Measurements from ENCODE around the gene IFI27L2. TPM values are rescaled to one million over a fixed set of nuclear protein-coding genes. Genes with fewer than 3 reads are reported as not detected.

IFI27L2 gene
- total and polyA plus RNA-seq, 2 of the 8 experiments (the other 6 are each of a cell fraction or from before 2014, with no cell fraction given): 14.0 to 69.6 TPM

DNA sequence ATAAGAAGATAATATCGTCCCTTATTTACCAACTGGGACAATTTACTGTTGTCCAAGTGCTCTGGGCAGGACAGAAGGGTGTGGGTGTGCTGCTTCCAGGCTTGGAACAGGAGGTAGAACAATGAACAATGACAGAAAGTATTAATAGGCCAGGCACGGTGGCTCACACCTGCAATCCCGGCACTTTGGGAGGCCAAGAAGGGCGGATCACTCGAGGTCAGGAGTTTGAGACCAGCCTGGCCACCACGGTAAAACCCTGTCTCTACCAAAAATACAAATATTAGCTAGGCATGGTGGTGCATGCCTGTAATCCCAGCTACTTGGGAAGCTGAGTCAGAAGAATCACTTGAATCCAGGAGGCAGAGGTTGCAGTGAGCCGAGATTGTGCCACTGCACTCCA lies 16.3 kb downstream of the IFI27L2 start:
- H3K4me2 ChIP-seq (ENCODE audit: insufficient read depth in 1 of 2, low read depth in 2 of 2, low read length in 2 of 2): no peak overlapping the region
- no peak overlapping the region for H3K27ac ChIP-seq (ENCODE audit: low read depth, low read length)
- DNase-seq (ENCODE audit: low read depth in 1 of 2, low spot score in 2 of 2) (no peak), FAIRE-seq (no peak)
- no peak overlapping the region for H2BK5ac ChIP-seq (ENCODE audit: low read depth, low read length)
- no peaks in the 10 kb centered on the region; a peak in 1 of 7 replicates for H3K27me3 ChIP-seq (replicated peaks in 1 of 4; ENCODE audit: control insufficient read depth in 3 of 4, extremely low read depth in 1 of 4, insufficient read depth in 3 of 4, low read length in 3 of 4)
- H3K23ac ChIP-seq (ENCODE audit: insufficient read length): no peak overlapping the region
- no peaks in the 10 kb centered on the region for H4K20me1 ChIP-seq (replicated peaks in 1 of 2; ENCODE audit: control insufficient read depth in 1 of 2, insufficient read depth in 2 of 2, low read length in 2 of 2)
- no peak overlapping the region for H2BK15ac ChIP-seq (ENCODE audit: low read length)
- CTCF ChIA-PET (ENCODE audit: partially characterized antibody): interaction anchor here (0.5 to 1.7 kb wide), 3 partner anchors 13 to 48 kb away, joined by 4 to 5 read pairs (median 4); no protein-coding TSS in a partner anchor
- H4K8ac ChIP-seq (ENCODE audit: extremely low read depth, insufficient read depth, low read length): no peak overlapping the region
- H3K4me1 ChIP-seq (replicated peaks in 1 of 4; ENCODE audit: control insufficient read depth in 3 of 4, insufficient read depth in 4 of 4, low read length in 3 of 4): peaks cover 0 to 5% (median under 1%) of the 10 kb centered on the region in 4 experiments; a peak in 2 of 7 replicates
- H2BK20ac ChIP-seq (ENCODE audit: low read length): no peak overlapping the region
- H3K14ac ChIP-seq (ENCODE audit: insufficient read length): no peak overlapping the region
- H3K56ac ChIP-seq (replicated peaks; ENCODE audit: insufficient read length, low read depth, low read length): no peak overlapping the region
- 93% methylated on average over 7 of the region's 7 CpGs; no CpG with 5 or more reads in 1 of the 2 experiments for WGBS, 2 experiments (ENCODE audit: extremely low coverage in 1 of 2, insufficient coverage in 1 of 2, insufficient read length in 1 of 2, insufficient replicate concordance in 2 of 2, low coverage in 1 of 2, low lambda C conversion rate in 2 of 2, missing lambda C conversion rate in 1 of 2)
- H2BK120ac ChIP-seq (replicated peaks; ENCODE audit: low read depth, low read length): no peak overlapping the region
- no peak overlapping the region for H3K4ac ChIP-seq (replicated peaks; ENCODE audit: insufficient read length, low read depth, low read length)
- no peak overlapping the region for H2BK12ac ChIP-seq (ENCODE audit: low read depth, low read length)
- H3K9me3 ChIP-seq (ENCODE audit: insufficient read depth in 2 of 2, low read depth in 1 of 2, low read length in 1 of 2): no peaks in the 10 kb centered on the region
- no peak overlapping the region for H4K91ac ChIP-seq (replicated peaks; ENCODE audit: insufficient read length, low read length)
- H3K4me3 ChIP-seq (ENCODE audit: extremely low read depth in 1 of 4, insufficient read depth in 2 of 4, low read depth in 3 of 4, low read length in 4 of 4): no peak overlapping the region
- H3K79me2 ChIP-seq (ENCODE audit: control insufficient read depth in 1 of 2, insufficient read depth in 2 of 2, low read length in 2 of 2): no peaks in the 10 kb centered on the region
- no peaks in the 10 kb centered on the region for H3K79me1 ChIP-seq (ENCODE audit: low read depth, low read length)
- no peak overlapping the region for H4K5ac ChIP-seq (ENCODE audit: insufficient read length, low read depth, low read length)
- POLR2A ChIA-PET (ENCODE audit: partially characterized antibody): no interaction called here
- H2AFZ ChIP-seq (ENCODE audit: low read length): no peak overlapping the region
- H3K18ac ChIP-seq (ENCODE audit: extremely low read depth, low read length): no peak overlapping the region
- TF ChIP-seq ZNF274 (IDR thresholded peaks at IDR 0.05; ENCODE audit: borderline replicate concordance, extremely low read depth, low read length): no peak
- TF ChIP-seq, protein P1, sequence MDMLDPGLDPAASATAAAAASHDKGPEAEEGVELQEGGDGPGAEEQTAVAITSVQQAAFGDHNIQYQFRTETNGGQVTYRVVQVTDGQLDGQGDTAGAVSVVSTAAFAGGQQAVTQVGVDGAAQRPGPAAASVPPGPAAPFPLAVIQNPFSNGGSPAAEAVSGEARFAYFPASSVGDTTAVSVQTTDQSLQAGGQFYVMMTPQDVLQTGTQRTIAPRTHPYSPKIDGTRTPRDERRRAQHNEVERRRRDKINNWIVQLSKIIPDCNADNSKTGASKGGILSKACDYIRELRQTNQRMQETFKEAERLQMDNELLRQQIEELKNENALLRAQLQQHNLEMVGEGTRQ (IDR thresholded peaks at IDR 0.05; ENCODE audit: low read length): no peak
- no peak overlapping the region for H2AK5ac ChIP-seq (ENCODE audit: low read depth, low read length)
- H3K36me3 ChIP-seq (ENCODE audit: control insufficient read depth in 2 of 4, insufficient read depth in 4 of 4, low read length in 3 of 4): no peaks in the 10 kb centered on the region
- H3K23me2 ChIP-seq (ENCODE audit: low read depth, low read length): no peaks in the 10 kb centered on the region
- H3K9ac ChIP-seq (replicated peaks in 1 of 4; ENCODE audit: extremely low read depth in 1 of 4, low read depth in 3 of 4, low read length in 3 of 4): no peak overlapping the region
